ENCODE data around the gene UBAC2.
"Not testable (repeated sequence)": the region's sequence is repeated elsewhere in the genome, so short reads cannot be mapped to it uniquely, and the experiment has no call there.

GRCh38 chr13:99393391-99393790 lies 192.7 kb downstream of the UBAC2 start:
- TF ChIP-seq, protein P1, sequence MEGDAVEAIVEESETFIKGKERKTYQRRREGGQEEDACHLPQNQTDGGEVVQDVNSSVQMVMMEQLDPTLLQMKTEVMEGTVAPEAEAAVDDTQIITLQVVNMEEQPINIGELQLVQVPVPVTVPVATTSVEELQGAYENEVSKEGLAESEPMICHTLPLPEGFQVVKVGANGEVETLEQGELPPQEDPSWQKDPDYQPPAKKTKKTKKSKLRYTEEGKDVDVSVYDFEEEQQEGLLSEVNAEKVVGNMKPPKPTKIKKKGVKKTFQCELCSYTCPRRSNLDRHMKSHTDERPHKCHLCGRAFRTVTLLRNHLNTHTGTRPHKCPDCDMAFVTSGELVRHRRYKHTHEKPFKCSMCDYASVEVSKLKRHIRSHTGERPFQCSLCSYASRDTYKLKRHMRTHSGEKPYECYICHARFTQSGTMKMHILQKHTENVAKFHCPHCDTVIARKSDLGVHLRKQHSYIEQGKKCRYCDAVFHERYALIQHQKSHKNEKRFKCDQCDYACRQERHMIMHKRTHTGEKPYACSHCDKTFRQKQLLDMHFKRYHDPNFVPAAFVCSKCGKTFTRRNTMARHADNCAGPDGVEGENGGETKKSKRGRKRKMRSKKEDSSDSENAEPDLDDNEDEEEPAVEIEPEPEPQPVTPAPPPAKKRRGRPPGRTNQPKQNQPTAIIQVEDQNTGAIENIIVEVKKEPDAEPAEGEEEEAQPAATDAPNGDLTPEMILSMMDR (IDR thresholded peaks at IDR 0.05; ENCODE audit: borderline replicate concordance, extremely low read depth, low read length, poor library complexity, severe bottlenecking), result not testable (repeated sequence)
- not testable (repeated sequence) for TF ChIP-seq EZH2 (IDR thresholded peaks at IDR 0.05; ENCODE audit: borderline replicate concordance, low read depth, low read length, severe bottlenecking)

All from DND-41 (cell line).